ENCODE results near the gene CIZ1.

DNA sequence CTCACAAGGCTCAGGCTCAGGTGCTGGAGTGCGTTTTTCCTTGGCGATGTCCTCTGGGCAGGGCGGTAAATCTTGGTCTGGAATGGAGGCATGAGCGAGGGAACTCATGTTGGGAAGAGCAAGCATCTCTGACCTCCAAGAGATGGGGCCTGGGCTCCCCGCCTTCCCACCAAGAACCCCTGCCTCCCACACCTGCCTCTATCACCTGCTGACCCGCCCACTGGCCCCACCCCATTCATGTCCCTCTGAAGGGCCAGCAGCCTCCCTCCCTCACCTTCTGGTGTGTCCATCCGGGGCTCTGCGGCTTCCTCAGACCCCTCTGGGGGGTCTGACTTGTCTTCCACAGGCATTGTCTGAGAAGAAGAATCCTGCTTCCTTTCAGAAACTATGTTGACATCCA lies 10.9 kb downstream of the CIZ1 start:
- no peak for TF ChIP-seq ZNF274 (IDR thresholded peaks at IDR 0.05; ENCODE audit: low read depth, low read length)
- no peak for TF ChIP-seq YY1 (IDR thresholded peaks at IDR 0.05; ENCODE audit: insufficient read depth, insufficient read length)
- TF ChIP-seq SUZ12 (IDR thresholded peaks at IDR 0.05; ENCODE audit: extremely low read depth, insufficient read depth, insufficient read length), result no peak
